A549 (cell line): ENCODE data around the gene PTGER4. TPM values are rescaled to one million over a fixed set of nuclear protein-coding genes. Genes with fewer than 3 reads are reported as not detected.

Source experiments
- ATAC-seq, 2 experiments: fragments of 200-7000 bp in 1 of 2; fragments of >200 bp in 1 of 2; cut with Nextera tagmentation in 1 of 2; cut with Tn5 transposase in 1 of 2; 3 replicates each; pipeline versions ENCODE4 v1.8.0 to v1.9.1; 2018 to 2020; ENCODE audit warnings: mild to moderate bottlenecking in 1 of 2, moderate library complexity in 1 of 2
- CTCF ChIA-PET: fragments of 300-600 bp; sonication (Branson Sonifier 250); formaldehyde crosslinking; extraction: SDS; loops from one replicate; lab custom pipeline; 2021; ENCODE audit warnings: antibody characterized with exemption, inconsistent platforms; lab: Yijun Ruan, JAX
- POLR2A ChIA-PET: fragments of 350-600 bp; formaldehyde crosslinking; extraction: SDS; loops from one replicate; lab custom pipeline; 2021; ENCODE audit warnings: antibody characterized with exemption, inconsistent platforms; lab: Yijun Ruan, JAX
- DNase-seq, 2 experiments: peaks; one replicate each; pipeline versions ENCODE4 v3.0.0 to v3.0.0-alpha.2; 2011 to 2016; ENCODE audit warnings: low read depth in 1 of 2, low spot score in 1 of 2
- FAIRE-seq: peaks from 2 replicates; lab custom pipeline; 2011; peaks lifted over from hg19 to GRCh38; lab: Jason Lieb, UNC
- H3K27ac ChIP-seq, 2 experiments: fragments of >200 bp; sonication (Bioruptor Twin); formaldehyde crosslinking; 3 replicates each; pipeline ENCODE4 v1.5.1; 2016 to 2017
- H3K4me1 ChIP-seq: fragments of >200 bp; sonication (Bioruptor Twin); formaldehyde crosslinking; 3 replicates; pipeline ENCODE4 v1.6.1; 2016
- H3K4me2 ChIP-seq: fragments of >200 bp; sonication (Bioruptor Twin); formaldehyde crosslinking; 3 replicates; pipeline ENCODE4 v1.6.1; 2016
- H3K4me3 ChIP-seq: fragments of >200 bp; sonication (Bioruptor Twin); formaldehyde crosslinking; 3 replicates; pipeline ENCODE4 v1.5.1; 2016
- H3K9me3 ChIP-seq: fragments of >200 bp; sonication (Bioruptor Twin); formaldehyde crosslinking; 3 replicates; pipeline ENCODE4 v1.6.1; 2016
- CBX8 ChIP-seq: fragments of 200-600 bp; sonication (generic); IDR thresholded peaks from 2 replicates; pipeline ENCODE4 v1.6.1; 2016
- CEBPB ChIP-seq, 2 experiments: fragments of >200 bp in 1 of 2; sonication (Bioruptor Twin) in 1 of 2; formaldehyde crosslinking in 1 of 2; IDR thresholded peaks; 2 replicates each; pipeline ENCODE4 v1.6.1; 2012 to 2016
- FOSB ChIP-seq: fragments of 250-450 bp; sonication (Bioruptor Pico); IDR thresholded peaks from 2 replicates; pipeline ENCODE4 v1.5.0; 2020; ENCODE audit warnings: mild to moderate bottlenecking, moderate library complexity
- FOSL2 ChIP-seq, 2 experiments: fragments of 450-650 bp in 1 of 2; fragments of >200 bp in 1 of 2; sonication (Bioruptor Twin) in 1 of 2; formaldehyde crosslinking; IDR thresholded peaks; 2 replicates each; pipeline versions ENCODE4 v1.5.0 to v1.6.1; 2016 to 2020; ENCODE audit warnings: mild to moderate bottlenecking in 1 of 2, moderate library complexity in 1 of 2
- FOXS1 ChIP-seq: fragments of 250-450 bp; sonication (Bioruptor Pico); IDR thresholded peaks from 2 replicates; pipeline ENCODE4 v1.5.0; 2020; ENCODE audit warnings: mild to moderate bottlenecking, moderate library complexity
- GATA3 ChIP-seq: IDR thresholded peaks from 2 replicates; pipeline ENCODE4 v1.6.1; 2012; ENCODE audit warnings: borderline replicate concordance
- HOXA7 ChIP-seq: fragments of 250-450 bp; sonication (Bioruptor Pico); IDR thresholded peaks from 2 replicates; pipeline ENCODE4 v1.5.0; 2020; ENCODE audit warnings: mild to moderate bottlenecking, moderate library complexity
- HOXB13 ChIP-seq: fragments of 250-450 bp; sonication (Bioruptor Pico); IDR thresholded peaks from 2 replicates; pipeline ENCODE4 v1.5.0; 2020; ENCODE audit warnings: low read depth, mild to moderate bottlenecking, moderate library complexity
- KDM5A ChIP-seq: fragments of 200-600 bp; sonication (generic); IDR thresholded peaks from 2 replicates; pipeline ENCODE4 v1.6.1; 2016; ENCODE audit warnings: antibody characterized with exemption, mild to moderate bottlenecking
- NR3C1 ChIP-seq: fragments of >200 bp; sonication (Bioruptor Twin); formaldehyde crosslinking; IDR thresholded peaks from 3 replicates; pipeline ENCODE4 v1.6.1; 2017
- POLR2AphosphoS2 ChIP-seq: conservative IDR thresholded peaks from 2 replicates; pipeline ENCODE4 v1.6.1; 2012; ENCODE audit warnings: low read length, improper control_type of control experiment, inconsistent platforms
- RCOR1 ChIP-seq: fragments of 150-350 bp; IDR thresholded peaks from 2 replicates; pipeline ENCODE4 v1.6.1; 2014; ENCODE audit warnings: antibody characterized with exemption, low read length, low read depth
- RFX5 ChIP-seq: fragments of 450-650 bp; IDR thresholded peaks from 2 replicates; pipeline ENCODE4 v1.7.1; 2014; ENCODE audit warnings: antibody characterized with exemption, mild to moderate bottlenecking, moderate library complexity
- TFCP2L1 ChIP-seq: fragments of 250-450 bp; sonication (Bioruptor Pico); IDR thresholded peaks from 2 replicates; pipeline ENCODE4 v1.5.0; 2021; ENCODE audit warnings: mild to moderate bottlenecking
- WGBS: methylation state at CpG from one replicate; pipeline ENCODE4 v1.1.6; 2017; ENCODE audit errors: missing lambda C conversion rate; 5-methylcytosine and 5-hydroxymethylcytosine counted together
- polyA plus RNA-seq, 4 experiments: library from polyadenylated mRNA; depleted of rRNA in 3 of 4; stranded (reverse); fragments of >200 nt; fragmentation: RNase III in 1 of 4; extraction: RNeasy Plus Mini Kit Qiagen cat#74134 plus additional on column Dnase treatment in 1 of 4; gene quantifications; 2 replicates in 3 of 4; 3 replicates in 1 of 4; pipeline ENCODE4 v1.2.3, GENCODE V29; 2011 to 2017
- TF ChIP-seq, protein P1 (sequence below): fragments of >200 bp; sonication (Bioruptor Twin); formaldehyde crosslinking; IDR thresholded peaks from 2 replicates; pipeline ENCODE4 v1.6.1; 2016
- TF ChIP-seq, protein P2 (sequence below): fragments of 250-450 bp; sonication (Bioruptor Pico); IDR thresholded peaks from 2 replicates; pipeline ENCODE4 v1.5.0; 2021; ENCODE audit warnings: mild to moderate bottlenecking, moderate library complexity, borderline replicate concordance
- TF ChIP-seq, protein P3 (sequence below): fragments of 200-600 bp; sonication (generic); IDR thresholded peaks from 2 replicates; pipeline ENCODE4 v1.6.1; 2016; ENCODE audit warnings: antibody characterized with exemption, mild to moderate bottlenecking, moderate library complexity
- TF ChIP-seq, protein P4 (sequence below): fragments of >200 bp; sonication (Bioruptor Twin); formaldehyde crosslinking; IDR thresholded peaks from 3 replicates; pipeline ENCODE4 v1.5.1; 2016

PTGER4 gene
- polyA plus RNA-seq, 2 of the 4 experiments (the other 2 are of a cell fraction): 0.54 to 0.89 TPM

DNA sequence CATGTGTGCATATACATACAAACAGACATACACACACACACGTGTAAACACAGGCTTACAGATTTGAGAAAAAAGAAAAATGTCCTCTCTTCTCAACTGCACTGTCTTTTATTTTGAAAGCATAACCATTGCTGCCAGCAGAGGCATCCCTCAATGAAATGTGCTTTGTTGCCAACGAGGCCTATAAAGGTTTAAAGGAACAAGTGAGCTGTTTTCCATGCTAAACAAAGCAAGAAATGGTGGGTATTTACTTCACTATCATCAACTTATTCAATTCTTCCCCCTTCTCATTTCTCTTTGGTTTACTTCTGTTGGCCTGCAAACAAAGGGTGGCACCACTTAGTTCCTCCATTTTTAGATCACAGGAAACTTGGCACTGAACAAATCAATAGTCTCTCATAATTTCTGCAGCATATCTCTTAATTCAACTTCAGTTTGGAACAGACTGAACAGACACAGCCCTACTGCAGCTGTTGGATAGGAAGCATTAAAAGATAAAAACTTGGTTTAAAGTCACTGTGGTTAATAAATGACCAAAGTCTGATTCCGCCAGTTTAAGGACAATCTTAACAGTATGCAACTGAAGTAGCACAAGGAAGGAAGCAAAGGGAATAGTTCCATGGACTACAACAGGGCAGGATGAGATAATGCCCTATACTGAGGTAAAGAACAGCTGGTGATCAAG lies 54.3 kb downstream of the PTGER4 start:
- ATAC-seq (no peak), FAIRE-seq (no peak), DNase-seq (no peak)
- ChIA-PET POLR2A (no interaction called here), CTCF (interaction anchor here (1.0 to 3.3 kb wide), 5 partner anchors 10 to 1156 kb away, joined by 3 to 25 read pairs (median 4); no protein-coding TSS in a partner anchor)
- Histone ChIP-seq H3K9me3 (no peaks in the 10 kb centered on the region), H3K4me1 (peaks cover 8% of the 10 kb centered on the region; the same call in 2 of the 3 replicates), H3K4me2 (no peak overlapping the region), H3K27ac (no peak overlapping the region), H3K4me3 (no peak overlapping the region)
- WGBS: 66% methylated on average over 3 of the region's 3 CpGs
- TF ChIP-seq RFX5: no peak
- TF ChIP-seq, protein P1, sequence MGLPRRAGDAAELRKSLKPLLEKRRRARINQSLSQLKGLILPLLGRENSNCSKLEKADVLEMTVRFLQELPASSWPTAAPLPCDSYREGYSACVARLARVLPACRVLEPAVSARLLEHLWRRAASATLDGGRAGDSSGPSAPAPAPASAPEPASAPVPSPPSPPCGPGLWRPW: no peak

DNA sequence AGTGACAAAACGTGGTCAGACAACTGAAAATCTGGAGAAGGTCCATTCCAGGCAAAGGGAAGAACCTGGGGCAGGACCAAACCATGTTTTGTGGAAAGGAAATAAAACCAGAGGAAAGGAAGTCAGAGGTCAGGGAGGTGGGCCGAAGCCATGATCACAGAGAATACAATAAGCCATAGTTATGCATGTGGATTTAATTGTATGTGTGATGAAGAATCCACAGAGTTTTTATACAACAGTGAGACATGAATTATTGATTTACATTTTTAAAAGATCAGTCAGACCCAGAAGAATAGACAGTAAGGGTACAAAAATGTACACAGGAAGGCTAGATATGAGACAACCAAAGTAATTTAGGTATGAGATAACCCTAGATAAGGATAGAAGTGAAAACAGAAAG lies 55.3 kb downstream of the PTGER4 start:
- 70% methylated on average over 2 of the region's 2 CpGs for WGBS
- H3K9me3 ChIP-seq: 0 out of 3 replicates have a peak, but pooled peaks cover 3% of the 10 kb centered on the region
- ChIA-PET CTCF (interaction anchor here (0.5 to 3.3 kb wide), 6 partner anchors 11 to 1158 kb away, joined by 3 to 25 read pairs (median 4); partner anchors contain the start of gene PTGER4), POLR2A (no interaction called here)
- H3K27ac ChIP-seq: no peak overlapping the region
- DNase-seq: no peak
- FAIRE-seq: no peak
- H3K4me3 ChIP-seq: no peak overlapping the region
- TF ChIP-seq TFCP2L1 (no peak), HOXB13 (CRISPR knock-in tag) (no peak), HOXA7 (CRISPR knock-in tag) (no peak), CBX8 (no peak), GATA3 (no peak), KDM5A (no peak), CEBPB (IDR thresholded peaks at IDR 0.05) (no peak), RCOR1 (no peak), NR3C1 (no peak), POLR2AphosphoS2 (no peak), FOXS1 (CRISPR knock-in tag) (no peak), FOSB (CRISPR knock-in tag) (no peak), FOSL2 (IDR thresholded peaks at IDR 0.05) (no peak), FOSL2 (CRISPR knock-in tag; IDR thresholded peaks at IDR 0.05) (no peak)
- TF ChIP-seq, protein P2, sequence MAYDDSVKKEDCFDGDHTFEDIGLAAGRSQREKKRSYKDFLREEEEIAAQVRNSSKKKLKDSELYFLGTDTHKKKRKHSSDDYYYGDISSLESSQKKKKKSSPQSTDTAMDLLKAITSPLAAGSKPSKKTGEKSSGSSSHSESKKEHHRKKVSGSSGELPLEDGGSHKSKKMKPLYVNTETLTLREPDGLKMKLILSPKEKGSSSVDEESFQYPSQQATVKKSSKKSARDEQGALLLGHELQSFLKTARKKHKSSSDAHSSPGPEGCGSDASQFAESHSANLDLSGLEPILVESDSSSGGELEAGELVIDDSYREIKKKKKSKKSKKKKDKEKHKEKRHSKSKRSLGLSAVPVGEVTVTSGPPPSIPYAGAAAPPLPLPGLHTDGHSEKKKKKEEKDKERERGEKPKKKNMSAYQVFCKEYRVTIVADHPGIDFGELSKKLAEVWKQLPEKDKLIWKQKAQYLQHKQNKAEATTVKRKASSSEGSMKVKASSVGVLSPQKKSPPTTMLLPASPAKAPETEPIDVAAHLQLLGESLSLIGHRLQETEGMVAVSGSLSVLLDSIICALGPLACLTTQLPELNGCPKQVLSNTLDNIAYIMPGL (CRISPR knock-in tag): no peak
- TF ChIP-seq, protein P3, sequence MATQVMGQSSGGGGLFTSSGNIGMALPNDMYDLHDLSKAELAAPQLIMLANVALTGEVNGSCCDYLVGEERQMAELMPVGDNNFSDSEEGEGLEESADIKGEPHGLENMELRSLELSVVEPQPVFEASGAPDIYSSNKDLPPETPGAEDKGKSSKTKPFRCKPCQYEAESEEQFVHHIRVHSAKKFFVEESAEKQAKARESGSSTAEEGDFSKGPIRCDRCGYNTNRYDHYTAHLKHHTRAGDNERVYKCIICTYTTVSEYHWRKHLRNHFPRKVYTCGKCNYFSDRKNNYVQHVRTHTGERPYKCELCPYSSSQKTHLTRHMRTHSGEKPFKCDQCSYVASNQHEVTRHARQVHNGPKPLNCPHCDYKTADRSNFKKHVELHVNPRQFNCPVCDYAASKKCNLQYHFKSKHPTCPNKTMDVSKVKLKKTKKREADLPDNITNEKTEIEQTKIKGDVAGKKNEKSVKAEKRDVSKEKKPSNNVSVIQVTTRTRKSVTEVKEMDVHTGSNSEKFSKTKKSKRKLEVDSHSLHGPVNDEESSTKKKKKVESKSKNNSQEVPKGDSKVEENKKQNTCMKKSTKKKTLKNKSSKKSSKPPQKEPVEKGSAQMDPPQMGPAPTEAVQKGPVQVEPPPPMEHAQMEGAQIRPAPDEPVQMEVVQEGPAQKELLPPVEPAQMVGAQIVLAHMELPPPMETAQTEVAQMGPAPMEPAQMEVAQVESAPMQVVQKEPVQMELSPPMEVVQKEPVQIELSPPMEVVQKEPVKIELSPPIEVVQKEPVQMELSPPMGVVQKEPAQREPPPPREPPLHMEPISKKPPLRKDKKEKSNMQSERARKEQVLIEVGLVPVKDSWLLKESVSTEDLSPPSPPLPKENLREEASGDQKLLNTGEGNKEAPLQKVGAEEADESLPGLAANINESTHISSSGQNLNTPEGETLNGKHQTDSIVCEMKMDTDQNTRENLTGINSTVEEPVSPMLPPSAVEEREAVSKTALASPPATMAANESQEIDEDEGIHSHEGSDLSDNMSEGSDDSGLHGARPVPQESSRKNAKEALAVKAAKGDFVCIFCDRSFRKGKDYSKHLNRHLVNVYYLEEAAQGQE: no peak
- TF ChIP-seq, protein P4, sequence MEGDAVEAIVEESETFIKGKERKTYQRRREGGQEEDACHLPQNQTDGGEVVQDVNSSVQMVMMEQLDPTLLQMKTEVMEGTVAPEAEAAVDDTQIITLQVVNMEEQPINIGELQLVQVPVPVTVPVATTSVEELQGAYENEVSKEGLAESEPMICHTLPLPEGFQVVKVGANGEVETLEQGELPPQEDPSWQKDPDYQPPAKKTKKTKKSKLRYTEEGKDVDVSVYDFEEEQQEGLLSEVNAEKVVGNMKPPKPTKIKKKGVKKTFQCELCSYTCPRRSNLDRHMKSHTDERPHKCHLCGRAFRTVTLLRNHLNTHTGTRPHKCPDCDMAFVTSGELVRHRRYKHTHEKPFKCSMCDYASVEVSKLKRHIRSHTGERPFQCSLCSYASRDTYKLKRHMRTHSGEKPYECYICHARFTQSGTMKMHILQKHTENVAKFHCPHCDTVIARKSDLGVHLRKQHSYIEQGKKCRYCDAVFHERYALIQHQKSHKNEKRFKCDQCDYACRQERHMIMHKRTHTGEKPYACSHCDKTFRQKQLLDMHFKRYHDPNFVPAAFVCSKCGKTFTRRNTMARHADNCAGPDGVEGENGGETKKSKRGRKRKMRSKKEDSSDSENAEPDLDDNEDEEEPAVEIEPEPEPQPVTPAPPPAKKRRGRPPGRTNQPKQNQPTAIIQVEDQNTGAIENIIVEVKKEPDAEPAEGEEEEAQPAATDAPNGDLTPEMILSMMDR: no peak
- H3K4me2 ChIP-seq: no peak overlapping the region
- ATAC-seq: no peak
- peaks cover 8% of the 10 kb centered on the region; the same call in 2 of the 3 replicates for H3K4me1 ChIP-seq
